Measurements from ENCODE around the gene LILRB4. TPM values are rescaled to one million over a fixed set of nuclear protein-coding genes. Genes with fewer than 3 reads are reported as not detected.

Gene LILRB4
- total and polyA plus RNA-seq, 9 of the 15 experiments (the other 6 are each of a cell fraction or from before 2014, with no cell fraction given), result not detected

DNA sequence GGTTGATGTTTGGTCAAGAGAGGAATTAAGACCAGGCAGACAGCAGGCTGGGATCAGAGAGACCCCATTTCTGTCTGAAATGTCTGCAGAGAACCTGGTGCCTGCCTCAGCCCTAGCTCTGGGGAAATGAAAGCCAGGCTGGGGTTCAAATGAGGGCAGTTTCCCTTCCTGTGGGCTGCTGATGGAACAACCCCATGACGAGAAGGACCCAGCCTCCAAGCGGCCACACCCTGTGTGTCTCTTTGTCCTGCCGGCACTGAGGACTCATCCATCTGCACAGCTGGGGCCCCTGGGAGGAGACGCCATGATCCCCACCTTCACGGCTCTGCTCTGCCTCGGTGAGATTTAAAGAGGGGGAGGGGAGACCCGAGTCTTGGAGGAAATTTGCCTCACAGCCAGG, at the start of gene LILRB4 (continued):
- TF ChIP-seq, protein P1, sequence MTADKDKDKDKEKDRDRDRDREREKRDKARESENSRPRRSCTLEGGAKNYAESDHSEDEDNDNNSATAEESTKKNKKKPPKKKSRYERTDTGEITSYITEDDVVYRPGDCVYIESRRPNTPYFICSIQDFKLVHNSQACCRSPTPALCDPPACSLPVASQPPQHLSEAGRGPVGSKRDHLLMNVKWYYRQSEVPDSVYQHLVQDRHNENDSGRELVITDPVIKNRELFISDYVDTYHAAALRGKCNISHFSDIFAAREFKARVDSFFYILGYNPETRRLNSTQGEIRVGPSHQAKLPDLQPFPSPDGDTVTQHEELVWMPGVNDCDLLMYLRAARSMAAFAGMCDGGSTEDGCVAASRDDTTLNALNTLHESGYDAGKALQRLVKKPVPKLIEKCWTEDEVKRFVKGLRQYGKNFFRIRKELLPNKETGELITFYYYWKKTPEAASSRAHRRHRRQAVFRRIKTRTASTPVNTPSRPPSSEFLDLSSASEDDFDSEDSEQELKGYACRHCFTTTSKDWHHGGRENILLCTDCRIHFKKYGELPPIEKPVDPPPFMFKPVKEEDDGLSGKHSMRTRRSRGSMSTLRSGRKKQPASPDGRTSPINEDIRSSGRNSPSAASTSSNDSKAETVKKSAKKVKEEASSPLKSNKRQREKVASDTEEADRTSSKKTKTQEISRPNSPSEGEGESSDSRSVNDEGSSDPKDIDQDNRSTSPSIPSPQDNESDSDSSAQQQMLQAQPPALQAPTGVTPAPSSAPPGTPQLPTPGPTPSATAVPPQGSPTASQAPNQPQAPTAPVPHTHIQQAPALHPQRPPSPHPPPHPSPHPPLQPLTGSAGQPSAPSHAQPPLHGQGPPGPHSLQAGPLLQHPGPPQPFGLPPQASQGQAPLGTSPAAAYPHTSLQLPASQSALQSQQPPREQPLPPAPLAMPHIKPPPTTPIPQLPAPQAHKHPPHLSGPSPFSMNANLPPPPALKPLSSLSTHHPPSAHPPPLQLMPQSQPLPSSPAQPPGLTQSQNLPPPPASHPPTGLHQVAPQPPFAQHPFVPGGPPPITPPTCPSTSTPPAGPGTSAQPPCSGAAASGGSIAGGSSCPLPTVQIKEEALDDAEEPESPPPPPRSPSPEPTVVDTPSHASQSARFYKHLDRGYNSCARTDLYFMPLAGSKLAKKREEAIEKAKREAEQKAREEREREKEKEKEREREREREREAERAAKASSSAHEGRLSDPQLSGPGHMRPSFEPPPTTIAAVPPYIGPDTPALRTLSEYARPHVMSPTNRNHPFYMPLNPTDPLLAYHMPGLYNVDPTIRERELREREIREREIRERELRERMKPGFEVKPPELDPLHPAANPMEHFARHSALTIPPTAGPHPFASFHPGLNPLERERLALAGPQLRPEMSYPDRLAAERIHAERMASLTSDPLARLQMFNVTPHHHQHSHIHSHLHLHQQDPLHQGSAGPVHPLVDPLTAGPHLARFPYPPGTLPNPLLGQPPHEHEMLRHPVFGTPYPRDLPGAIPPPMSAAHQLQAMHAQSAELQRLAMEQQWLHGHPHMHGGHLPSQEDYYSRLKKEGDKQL (CRISPR knock-in tag; IDR thresholded peaks at IDR 0.05; ENCODE audit: borderline replicate concordance), result no peak

GRCh38 chr19:54614726-54615125, 48.1 kb upstream of the LILRB4 start:
- ATAC-seq (no peak), FAIRE-seq (peak; percentile 35), DNase-seq (ENCODE audit: extremely low read depth in 1 of 4, low spot score in 3 of 4) (no peak)
- Histone ChIP-seq H3K9me1 (ENCODE audit: control insufficient read depth, insufficient read depth, low read length) (no peaks in the 10 kb centered on the region), H4K20me1 (replicated peaks; ENCODE audit: control insufficient read depth, insufficient read depth, low read length) (no peaks in the 10 kb centered on the region; the same call in 1 of the 2 replicates), H3K27me3 (ENCODE audit: control insufficient read depth in 2 of 2, insufficient read depth in 2 of 2, low read length in 2 of 2) (peaks cover 2% of the 10 kb centered on the region in 2 experiments; a peak in 2 of 5 replicates), H2AFZ (ENCODE audit: low read depth, low read length) (no peak overlapping the region), H3K36me3 (ENCODE audit: control insufficient read depth, insufficient read depth, low read length) (no peaks in the 10 kb centered on the region), H3K27ac (ENCODE audit: extremely low read depth, low read depth, low read length) (no peak overlapping the region), H3K9me3 (replicated peaks; ENCODE audit: control insufficient read depth, insufficient read depth, low read depth, low read length) (no peaks in the 10 kb centered on the region), H3K79me2 (ENCODE audit: control insufficient read depth, insufficient read depth, low read length) (no peaks in the 10 kb centered on the region), H3K4me3 (no peak overlapping the region), H3K9ac (ENCODE audit: insufficient read depth in 1 of 2, low read depth in 2 of 2, low read length in 2 of 2) (no peak overlapping the region), H3K4me2 (ENCODE audit: insufficient read depth, low read length) (no peak overlapping the region), H3K4me1 (replicated peaks in 1 of 2; ENCODE audit: control insufficient read depth in 2 of 2, insufficient read depth in 2 of 2, low read length in 2 of 2) (no peaks in the 10 kb centered on the region)
- intact Hi-C loops (cut with micrococcal nuclease) (no loop called here), in situ Hi-C loops (cut with MboI) (no loop called here)
- POLR2A ChIA-PET, result no interaction called here
- 8% methylated on average over 1 of the region's 1 CpG for WGBS (ENCODE audit: insufficient coverage, low coverage, missing lambda C conversion rate)
- no TSS peak for BruUV-seq (replicated peaks)
- CTCF ChIA-PET (ENCODE audit: low intra/inter-chr PET ratio), result no interaction called here
- TF ChIP-seq ZNF561 (CRISPR knock-in tag; conservative IDR thresholded peaks at IDR 0.05) (no peak), ZBTB2 (IDR thresholded peaks at IDR 0.05) (no peak), ZNF584 (CRISPR knock-in tag; IDR thresholded peaks at IDR 0.05; ENCODE audit: low read depth) (no peak), ATF6 (CRISPR knock-in tag; IDR thresholded peaks at IDR 0.05) (no peak), EZH2 (IDR thresholded peaks at IDR 0.05; ENCODE audit: borderline replicate concordance, low read depth, low read length) (no peak), ZNF124 (CRISPR knock-in tag; IDR thresholded peaks at IDR 0.05) (no peak), ZNF507 (tag; conservative IDR thresholded peaks at IDR 0.05) (no peak), XRCC4 (IDR thresholded peaks at IDR 0.05; ENCODE audit: extremely low read depth, insufficient read depth, insufficient read length) (no peak), EHMT2 (IDR thresholded peaks at IDR 0.05) (no peak), ETV5 (CRISPR knock-in tag; IDR thresholded peaks at IDR 0.05; ENCODE audit: low read depth) (no peak)
- TF ChIP-seq, protein P2, sequence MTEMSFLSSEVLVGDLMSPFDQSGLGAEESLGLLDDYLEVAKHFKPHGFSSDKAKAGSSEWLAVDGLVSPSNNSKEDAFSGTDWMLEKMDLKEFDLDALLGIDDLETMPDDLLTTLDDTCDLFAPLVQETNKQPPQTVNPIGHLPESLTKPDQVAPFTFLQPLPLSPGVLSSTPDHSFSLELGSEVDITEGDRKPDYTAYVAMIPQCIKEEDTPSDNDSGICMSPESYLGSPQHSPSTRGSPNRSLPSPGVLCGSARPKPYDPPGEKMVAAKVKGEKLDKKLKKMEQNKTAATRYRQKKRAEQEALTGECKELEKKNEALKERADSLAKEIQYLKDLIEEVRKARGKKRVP (CRISPR knock-in tag; IDR thresholded peaks at IDR 0.05), result no peak

All from K562 (cell line).